Tibial nerve (tissue), 4 donors: Measurements from ENCODE around the gene RPTN.

Experiments used
- CTCF ChIP-seq, 5 experiments: fragments of 200-600 bp in 3 of 5; fragments of 450-650 bp in 2 of 5; sonication (generic) in 3 of 5; IDR thresholded peaks; one replicate each; pipeline ENCODE4 v1.5.1; 2016 to 2019; ENCODE audit warnings: antibody characterized with exemption in 5 of 5, mild to moderate bottlenecking in 3 of 5, moderate library complexity in 2 of 5
- EP300 ChIP-seq, 2 donors: sonication (generic); formaldehyde crosslinking; IDR thresholded peaks; one replicate each; pipeline ENCODE4 v1.6.1; 2017; ENCODE audit warnings: antibody characterized with exemption in 2 of 2, mild to moderate bottlenecking in 1 of 2

DNA sequence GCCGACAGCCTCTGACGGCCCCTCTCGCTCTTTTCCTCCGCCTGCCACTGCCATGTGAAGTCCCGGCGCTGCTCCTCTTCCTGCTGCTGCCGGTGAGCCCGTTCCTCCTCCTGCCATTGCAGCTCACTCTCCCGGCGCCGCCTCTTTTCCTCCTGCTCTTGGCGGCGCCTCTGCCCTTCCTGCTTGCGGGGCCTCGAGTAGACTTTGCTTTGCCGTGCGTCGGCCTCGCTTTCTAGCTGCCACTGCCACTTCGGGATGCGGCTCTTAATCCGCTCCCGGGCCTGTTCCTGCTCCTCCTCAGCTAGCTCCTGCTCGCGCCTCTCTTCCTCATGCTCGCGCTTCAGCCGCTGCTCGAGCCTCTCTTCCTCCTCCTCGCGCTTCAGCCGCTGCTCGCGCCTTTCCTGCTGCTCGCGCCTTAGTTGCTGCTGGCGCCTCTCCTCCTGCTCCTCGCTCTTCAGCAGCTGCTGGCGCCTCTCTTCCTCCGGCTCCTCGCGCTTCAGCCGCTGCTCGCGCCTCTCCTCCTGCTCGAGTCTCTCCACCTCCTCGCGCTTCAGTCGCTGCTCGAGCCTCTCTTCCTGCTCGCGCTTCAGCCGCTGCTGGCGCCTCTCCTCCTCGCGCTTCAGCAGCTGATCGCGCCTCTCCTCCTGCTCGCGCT lies 48.0 kb downstream of the RPTN start:
- no peak for TF ChIP-seq CTCF (IDR thresholded peaks at IDR 0.05)
- no peak for TF ChIP-seq EP300 (IDR thresholded peaks at IDR 0.05)
